ENCODE data around the gene CRTC1. TPM values are rescaled to one million over a fixed set of nuclear protein-coding genes. Genes with fewer than 3 reads are reported as not detected.

Gene CRTC1
- total RNA-seq, 1 experiment from 2014 or later: 12.3 TPM

DNA sequence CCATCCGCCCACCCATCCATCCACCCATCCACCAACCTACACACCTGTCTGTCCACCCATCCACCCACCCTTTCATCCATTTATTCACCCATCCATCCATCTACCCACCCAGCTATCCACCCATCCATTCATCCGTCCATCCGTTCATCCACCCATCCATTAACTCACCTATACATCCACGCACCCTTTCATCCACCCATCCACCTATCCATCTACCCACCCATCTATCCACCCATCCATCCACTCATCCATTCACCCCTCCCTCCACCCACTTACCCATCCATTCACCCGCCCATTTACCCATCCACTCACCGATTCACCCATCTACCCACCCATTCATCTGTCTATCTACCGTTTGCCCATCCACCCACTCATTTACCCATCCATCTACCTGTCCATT is 29.0 kb upstream of the CRTC1 start:
- Mint-ChIP-seq H3K27me3 (ENCODE audit: low read depth) (no peaks in the 10 kb centered on the region), H3K27ac (no peak overlapping the region), H3K4me1 (peaks cover 32% of the 10 kb centered on the region), H3K4me3 (no peak overlapping the region), H3K36me3 (no peaks in the 10 kb centered on the region), H3K9me3 (no peaks in the 10 kb centered on the region)
- no peak for TF ChIP-seq IRF2 (CRISPR knock-in tag; IDR thresholded peaks at IDR 0.05; ENCODE audit: borderline replicate concordance, low read depth)
- TF ChIP-seq, protein P1, sequence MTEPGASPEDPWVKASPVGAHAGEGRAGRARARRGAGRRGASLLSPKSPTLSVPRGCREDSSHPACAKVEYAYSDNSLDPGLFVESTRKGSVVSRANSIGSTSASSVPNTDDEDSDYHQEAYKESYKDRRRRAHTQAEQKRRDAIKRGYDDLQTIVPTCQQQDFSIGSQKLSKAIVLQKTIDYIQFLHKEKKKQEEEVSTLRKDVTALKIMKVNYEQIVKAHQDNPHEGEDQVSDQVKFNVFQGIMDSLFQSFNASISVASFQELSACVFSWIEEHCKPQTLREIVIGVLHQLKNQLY (CRISPR knock-in tag; IDR thresholded peaks at IDR 0.05): no peak
- TF ChIP-seq, protein P2, sequence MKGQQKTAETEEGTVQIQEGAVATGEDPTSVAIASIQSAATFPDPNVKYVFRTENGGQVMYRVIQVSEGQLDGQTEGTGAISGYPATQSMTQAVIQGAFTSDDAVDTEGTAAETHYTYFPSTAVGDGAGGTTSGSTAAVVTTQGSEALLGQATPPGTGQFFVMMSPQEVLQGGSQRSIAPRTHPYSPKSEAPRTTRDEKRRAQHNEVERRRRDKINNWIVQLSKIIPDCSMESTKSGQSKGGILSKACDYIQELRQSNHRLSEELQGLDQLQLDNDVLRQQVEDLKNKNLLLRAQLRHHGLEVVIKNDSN (CRISPR knock-in tag; IDR thresholded peaks at IDR 0.05): no peak
- no peak for ATAC-seq
- POLR2A ChIA-PET: no interaction called here
- CTCF ChIA-PET: no interaction called here
- no peak for DNase-seq (ENCODE audit: low spot score)

DNA sequence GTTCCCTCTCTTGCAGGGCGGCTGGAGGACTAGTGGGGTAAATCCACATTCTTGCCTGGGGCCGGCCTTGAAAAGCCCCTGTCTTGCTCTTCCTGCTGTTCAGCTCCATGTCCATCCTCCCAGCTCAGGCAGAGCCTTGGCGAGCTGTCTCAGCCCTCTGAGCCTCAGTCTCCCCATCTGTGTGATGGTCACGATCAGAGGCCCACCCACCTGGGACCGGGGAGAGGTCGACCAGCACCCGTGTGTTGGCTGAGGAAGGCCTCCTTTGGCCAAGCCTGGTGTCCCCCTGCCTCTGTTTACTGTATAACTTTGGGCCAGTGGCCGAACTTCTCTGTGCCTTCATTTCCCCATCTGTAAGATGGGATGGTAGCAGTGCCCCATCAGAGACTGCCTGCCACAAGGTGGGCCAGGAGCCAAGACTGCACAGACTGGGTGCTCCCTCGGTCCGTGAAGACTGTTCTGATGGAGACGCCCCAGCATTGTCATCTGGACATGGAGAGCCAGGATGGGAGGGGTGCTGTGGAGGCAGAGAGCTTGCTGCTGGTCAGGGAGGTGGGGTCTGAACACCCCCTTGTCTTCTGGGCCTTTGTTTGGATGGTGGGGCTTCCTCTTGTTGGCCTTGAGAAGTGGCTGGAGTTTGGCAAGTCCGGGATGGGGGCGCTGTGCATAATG is 28.2 kb upstream of the CRTC1 start:
- H3K36me3 Mint-ChIP-seq: no peaks in the 10 kb centered on the region
- peaks cover 24% of the 10 kb centered on the region for H3K4me1 Mint-ChIP-seq
- H3K9me3 Mint-ChIP-seq: no peaks in the 10 kb centered on the region
- ChIA-PET POLR2A (no interaction called here), CTCF (interaction anchor here (0.9 kb wide), 1 partner anchor 67 kb away, joined by 3 read pairs; no protein-coding TSS in a partner anchor)
- TF ChIP-seq NR3C1 (CRISPR knock-in tag; conservative IDR thresholded peaks at IDR 0.05; ENCODE audit: low read depth) (no peak), MXD4 (CRISPR knock-in tag; IDR thresholded peaks at IDR 0.05; ENCODE audit: borderline replicate concordance) (no peak), ZNF317 (CRISPR knock-in tag; IDR thresholded peaks at IDR 0.05; ENCODE audit: borderline replicate concordance, low read depth) (no peak), ELF4 (CRISPR knock-in tag; IDR thresholded peaks at IDR 0.05; ENCODE audit: low read depth) (no peak), RELA (CRISPR knock-in tag; IDR thresholded peaks at IDR 0.05; ENCODE audit: borderline replicate concordance) (no peak)
- TF ChIP-seq, protein P1 (CRISPR knock-in tag; IDR thresholded peaks at IDR 0.05): no peak
- TF ChIP-seq, protein P3, sequence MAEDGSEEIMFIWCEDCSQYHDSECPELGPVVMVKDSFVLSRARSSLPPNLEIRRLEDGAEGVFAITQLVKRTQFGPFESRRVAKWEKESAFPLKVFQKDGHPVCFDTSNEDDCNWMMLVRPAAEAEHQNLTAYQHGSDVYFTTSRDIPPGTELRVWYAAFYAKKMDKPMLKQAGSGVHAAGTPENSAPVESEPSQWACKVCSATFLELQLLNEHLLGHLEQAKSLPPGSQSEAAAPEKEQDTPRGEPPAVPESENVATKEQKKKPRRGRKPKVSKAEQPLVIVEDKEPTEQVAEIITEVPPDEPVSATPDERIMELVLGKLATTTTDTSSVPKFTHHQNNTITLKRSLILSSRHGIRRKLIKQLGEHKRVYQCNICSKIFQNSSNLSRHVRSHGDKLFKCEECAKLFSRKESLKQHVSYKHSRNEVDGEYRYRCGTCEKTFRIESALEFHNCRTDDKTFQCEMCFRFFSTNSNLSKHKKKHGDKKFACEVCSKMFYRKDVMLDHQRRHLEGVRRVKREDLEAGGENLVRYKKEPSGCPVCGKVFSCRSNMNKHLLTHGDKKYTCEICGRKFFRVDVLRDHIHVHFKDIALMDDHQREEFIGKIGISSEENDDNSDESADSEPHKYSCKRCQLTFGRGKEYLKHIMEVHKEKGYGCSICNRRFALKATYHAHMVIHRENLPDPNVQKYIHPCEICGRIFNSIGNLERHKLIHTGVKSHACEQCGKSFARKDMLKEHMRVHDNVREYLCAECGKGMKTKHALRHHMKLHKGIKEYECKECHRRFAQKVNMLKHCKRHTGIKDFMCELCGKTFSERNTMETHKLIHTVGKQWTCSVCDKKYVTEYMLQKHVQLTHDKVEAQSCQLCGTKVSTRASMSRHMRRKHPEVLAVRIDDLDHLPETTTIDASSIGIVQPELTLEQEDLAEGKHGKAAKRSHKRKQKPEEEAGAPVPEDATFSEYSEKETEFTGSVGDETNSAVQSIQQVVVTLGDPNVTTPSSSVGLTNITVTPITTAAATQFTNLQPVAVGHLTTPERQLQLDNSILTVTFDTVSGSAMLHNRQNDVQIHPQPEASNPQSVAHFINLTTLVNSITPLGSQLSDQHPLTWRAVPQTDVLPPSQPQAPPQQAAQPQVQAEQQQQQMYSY (CRISPR knock-in tag; IDR thresholded peaks at IDR 0.05): no peak
- TF ChIP-seq, protein P4, sequence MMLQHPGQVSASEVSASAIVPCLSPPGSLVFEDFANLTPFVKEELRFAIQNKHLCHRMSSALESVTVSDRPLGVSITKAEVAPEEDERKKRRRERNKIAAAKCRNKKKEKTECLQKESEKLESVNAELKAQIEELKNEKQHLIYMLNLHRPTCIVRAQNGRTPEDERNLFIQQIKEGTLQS (CRISPR knock-in tag; conservative IDR thresholded peaks at IDR 0.05): no peak
- TF ChIP-seq, protein P5, sequence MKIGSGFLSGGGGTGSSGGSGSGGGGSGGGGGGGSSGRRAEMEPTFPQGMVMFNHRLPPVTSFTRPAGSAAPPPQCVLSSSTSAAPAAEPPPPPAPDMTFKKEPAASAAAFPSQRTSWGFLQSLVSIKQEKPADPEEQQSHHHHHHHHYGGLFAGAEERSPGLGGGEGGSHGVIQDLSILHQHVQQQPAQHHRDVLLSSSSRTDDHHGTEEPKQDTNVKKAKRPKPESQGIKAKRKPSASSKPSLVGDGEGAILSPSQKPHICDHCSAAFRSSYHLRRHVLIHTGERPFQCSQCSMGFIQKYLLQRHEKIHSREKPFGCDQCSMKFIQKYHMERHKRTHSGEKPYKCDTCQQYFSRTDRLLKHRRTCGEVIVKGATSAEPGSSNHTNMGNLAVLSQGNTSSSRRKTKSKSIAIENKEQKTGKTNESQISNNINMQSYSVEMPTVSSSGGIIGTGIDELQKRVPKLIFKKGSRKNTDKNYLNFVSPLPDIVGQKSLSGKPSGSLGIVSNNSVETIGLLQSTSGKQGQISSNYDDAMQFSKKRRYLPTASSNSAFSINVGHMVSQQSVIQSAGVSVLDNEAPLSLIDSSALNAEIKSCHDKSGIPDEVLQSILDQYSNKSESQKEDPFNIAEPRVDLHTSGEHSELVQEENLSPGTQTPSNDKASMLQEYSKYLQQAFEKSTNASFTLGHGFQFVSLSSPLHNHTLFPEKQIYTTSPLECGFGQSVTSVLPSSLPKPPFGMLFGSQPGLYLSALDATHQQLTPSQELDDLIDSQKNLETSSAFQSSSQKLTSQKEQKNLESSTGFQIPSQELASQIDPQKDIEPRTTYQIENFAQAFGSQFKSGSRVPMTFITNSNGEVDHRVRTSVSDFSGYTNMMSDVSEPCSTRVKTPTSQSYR (CRISPR knock-in tag; IDR thresholded peaks at IDR 0.05): no peak
- no peaks in the 10 kb centered on the region for H3K27me3 Mint-ChIP-seq (ENCODE audit: low read depth)
- no peak overlapping the region for H3K4me3 Mint-ChIP-seq
- H3K27ac Mint-ChIP-seq: no peak overlapping the region
- ATAC-seq: no peak
- no peak for DNase-seq (ENCODE audit: low spot score)
